ENCODE results near the gene MRAP2.

GRCh38 chr6:84007871-84008270 is 25.7 kb upstream of the MRAP2 start:
- TF ChIP-seq CTCF (IDR thresholded peaks at IDR 0.05) (no peak), POLR2A (IDR thresholded peaks at IDR 0.05) (no peak)
